ENCODE data around the gene MORF4L1. TPM values are rescaled to one million over a fixed set of nuclear protein-coding genes. Genes with fewer than 3 reads are reported as not detected.
"Not testable (repeated sequence)": the region's sequence is repeated elsewhere in the genome, so short reads cannot be mapped to it uniquely, and the experiment has no call there.

MORF4L1 gene
- total and polyA plus RNA-seq, 2 donors (not counting 1 experiment from before 2014, with no cell fraction given) = 268 to 710 TPM

GRCh38 chr15:78925956-78926743 lies 53.5 kb downstream of the MORF4L1 start:
- H3K4me2 ChIP-seq (ENCODE audit: extremely low read depth, insufficient read depth, low read length) = no peak overlapping the region
- H3K27me3 ChIP-seq (ENCODE audit: control insufficient read depth, insufficient read depth, low read length) = no peaks in the 10 kb centered on the region
- DNase-seq (ENCODE audit: low read depth in 2 of 2) = no peak
- H3K36me3 ChIP-seq (ENCODE audit: control insufficient read depth, insufficient read depth, low read length) = peaks cover 9% of the 10 kb centered on the region
- TF ChIP-seq EZH2 (IDR thresholded peaks at IDR 0.05; ENCODE audit: low read length, missing control alignments) (no peak), CTCF (conservative IDR thresholded peaks at IDR 0.05 in 1 of 2, IDR thresholded peaks at IDR 0.05 in 1 of 2; ENCODE audit: low read depth in 1 of 2, low read length in 2 of 2) (no peak)
- no peak overlapping the region for H3K9ac ChIP-seq (ENCODE audit: insufficient read depth, low read length)
- H3K27ac ChIP-seq (ENCODE audit: insufficient read depth, low read length) = no peak overlapping the region
- no peaks in the 10 kb centered on the region for H4K20me1 ChIP-seq (ENCODE audit: control insufficient read depth, extremely low read depth, insufficient read depth, low read length)
- no peaks in the 10 kb centered on the region for H3K79me2 ChIP-seq (ENCODE audit: control insufficient read depth, insufficient read depth, low read length)
- peaks cover 7% of the 10 kb centered on the region for H3K4me1 ChIP-seq (ENCODE audit: control insufficient read depth, extremely low read depth, insufficient read depth, low read length)
- H2AFZ ChIP-seq (ENCODE audit: low read length) = no peak overlapping the region
- no peak overlapping the region for H3K4me3 ChIP-seq (replicated peaks in 1 of 4; ENCODE audit: control extremely low read depth in 1 of 4, insufficient read depth in 1 of 4, low read depth in 3 of 4, low read length in 4 of 4)
- no peaks in the 10 kb centered on the region for H3K9me3 ChIP-seq (ENCODE audit: control insufficient read depth, insufficient read depth, low read depth, low read length)

- H3K9ac ChIP-seq (ENCODE audit: insufficient read depth, low read length) = no peak overlapping the region
- H3K4me3 ChIP-seq (replicated peaks in 1 of 4; ENCODE audit: control extremely low read depth in 1 of 4, insufficient read depth in 1 of 4, low read depth in 3 of 4, low read length in 4 of 4) = no peak overlapping the region
- H3K79me2 ChIP-seq (ENCODE audit: control insufficient read depth, insufficient read depth, low read length) = no peaks in the 10 kb centered on the region
- no peak overlapping the region for H2AFZ ChIP-seq (ENCODE audit: low read length)
- no peaks in the 10 kb centered on the region for H3K27me3 ChIP-seq (ENCODE audit: control insufficient read depth, insufficient read depth, low read length)
- no peak overlapping the region for H3K4me2 ChIP-seq (ENCODE audit: extremely low read depth, insufficient read depth, low read length)
- H3K9me3 ChIP-seq (ENCODE audit: control insufficient read depth, insufficient read depth, low read depth, low read length) = no peaks in the 10 kb centered on the region
- no peak for DNase-seq (ENCODE audit: low read depth in 2 of 2)
- peaks cover 12% of the 10 kb centered on the region for H3K4me1 ChIP-seq (ENCODE audit: control insufficient read depth, extremely low read depth, insufficient read depth, low read length)
- TF ChIP-seq EZH2 (IDR thresholded peaks at IDR 0.05; ENCODE audit: low read length, missing control alignments) = no peak
- TF ChIP-seq CTCF (conservative IDR thresholded peaks at IDR 0.05 in 1 of 2, IDR thresholded peaks at IDR 0.05 in 1 of 2; ENCODE audit: low read depth in 1 of 2, low read length in 2 of 2) = no peak
- H3K27ac ChIP-seq (ENCODE audit: insufficient read depth, low read length) = no peak overlapping the region
- H3K36me3 ChIP-seq (ENCODE audit: control insufficient read depth, insufficient read depth, low read length) = peaks cover 4% of the 10 kb centered on the region
- no peaks in the 10 kb centered on the region for H4K20me1 ChIP-seq (ENCODE audit: control insufficient read depth, extremely low read depth, insufficient read depth, low read length)
These were observed 54.5 kb downstream of the MORF4L1 start for GRCh38 chr15:78927077-78927790.

GRCh38 chr15:78928176-78928575 lies 55.5 kb downstream of the MORF4L1 start:
- not testable (repeated sequence) for H2AFZ ChIP-seq (ENCODE audit: low read length); H3K4me2 ChIP-seq (ENCODE audit: extremely low read depth, insufficient read depth, low read length); H4K20me1 ChIP-seq (ENCODE audit: control insufficient read depth, extremely low read depth, insufficient read depth, low read length); H3K4me3 ChIP-seq (replicated peaks in 1 of 4; ENCODE audit: control extremely low read depth in 1 of 4, insufficient read depth in 1 of 4, low read depth in 3 of 4, low read length in 4 of 4); H3K27ac ChIP-seq (ENCODE audit: insufficient read depth, low read length); H3K27me3 ChIP-seq (ENCODE audit: control insufficient read depth, insufficient read depth, low read length); H3K9me3 ChIP-seq (ENCODE audit: control insufficient read depth, insufficient read depth, low read depth, low read length); H3K79me2 ChIP-seq (ENCODE audit: control insufficient read depth, insufficient read depth, low read length); H3K9ac ChIP-seq (ENCODE audit: insufficient read depth, low read length); H3K36me3 ChIP-seq (ENCODE audit: control insufficient read depth, insufficient read depth, low read length); DNase-seq (ENCODE audit: low read depth in 2 of 2)
- H3K4me1 ChIP-seq (ENCODE audit: control insufficient read depth, extremely low read depth, insufficient read depth, low read length) = peaks cover 12% of the 10 kb centered on the region
